Activated CD4-positive, alpha-beta T cell treated with anti-CD3 and anti-CD28 coated beads, Interleukin-2, amount 10 ng/mL, durations not matched to agents 24 days and 14 days (primary cell): ENCODE data around the gene HOXA10. TPM values are rescaled to one million over a fixed set of nuclear protein-coding genes. Genes with fewer than 3 reads are reported as not detected.

Experiments
- DNase-seq: peaks from one replicate; pipeline ENCODE4 v3.0.0; 2022
- H3K27ac Mint-ChIP-seq: one replicate; pipeline ENCODE4 v1.8.0; 2022; ENCODE audit warnings: mild to moderate bottlenecking, mixed read lengths
- H3K27me3 Mint-ChIP-seq: one replicate; pipeline ENCODE4 v1.8.0; 2022; ENCODE audit warnings: mixed read lengths
- H3K36me3 Mint-ChIP-seq: one replicate; pipeline ENCODE4 v1.8.0; 2022; ENCODE audit warnings: low read depth, mild to moderate bottlenecking, mixed read lengths
- H3K4me1 Mint-ChIP-seq: one replicate; pipeline ENCODE4 v1.8.0; 2021; ENCODE audit warnings: mixed read lengths
- H3K4me3 Mint-ChIP-seq: one replicate; pipeline ENCODE4 v1.8.0; 2022; ENCODE audit warnings: mild to moderate bottlenecking, moderate library complexity, mixed read lengths
- H3K9me3 Mint-ChIP-seq: one replicate; pipeline ENCODE4 v1.8.0; 2021; ENCODE audit warnings: mixed read lengths
- intact Hi-C: fragments of 100-400 bp; cut with micrococcal nuclease; formaldehyde crosslinking; loops from one replicate; pipeline ENCODE4 v1.15.1; 2023
- total RNA-seq: library from RNA; stranded (reverse); gene quantifications from 2 replicates; pipeline ENCODE4 v1.2.3, GENCODE V29; 2022

The HOXA10 gene
- total RNA-seq, 1 donor from 2014 or later: not detected

DNA sequence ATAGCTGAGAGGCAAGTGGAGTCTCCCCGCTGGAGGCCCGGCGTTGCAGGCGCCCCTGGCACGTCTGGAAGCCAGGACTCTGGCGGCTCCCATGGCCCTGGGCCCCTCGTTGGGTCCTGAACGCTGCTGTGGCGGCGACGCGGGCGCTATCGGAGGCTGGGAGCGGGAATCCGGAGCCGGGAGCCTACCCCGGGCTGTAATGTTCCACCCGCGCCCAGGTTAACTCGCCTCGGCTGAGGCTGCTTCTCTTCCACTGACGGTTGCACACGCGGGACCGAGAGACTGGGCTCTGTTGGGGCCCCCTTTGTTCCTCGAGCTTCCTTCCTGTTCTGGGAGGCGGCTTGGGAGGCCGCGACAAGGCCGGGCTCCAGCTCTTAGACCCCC lies 29.3 kb downstream of the HOXA10 start:
- no peaks in the 10 kb centered on the region for H3K36me3 Mint-ChIP-seq
- no peak for DNase-seq
- H3K27me3 Mint-ChIP-seq: peaks cover 32% of the 10 kb centered on the region
- no peaks in the 10 kb centered on the region for H3K9me3 Mint-ChIP-seq
- H3K4me1 Mint-ChIP-seq: peaks cover 2% of the 10 kb centered on the region
- H3K4me3 Mint-ChIP-seq: no peak overlapping the region
- intact Hi-C loops: no loop called here
- H3K27ac Mint-ChIP-seq: no peak overlapping the region

DNA sequence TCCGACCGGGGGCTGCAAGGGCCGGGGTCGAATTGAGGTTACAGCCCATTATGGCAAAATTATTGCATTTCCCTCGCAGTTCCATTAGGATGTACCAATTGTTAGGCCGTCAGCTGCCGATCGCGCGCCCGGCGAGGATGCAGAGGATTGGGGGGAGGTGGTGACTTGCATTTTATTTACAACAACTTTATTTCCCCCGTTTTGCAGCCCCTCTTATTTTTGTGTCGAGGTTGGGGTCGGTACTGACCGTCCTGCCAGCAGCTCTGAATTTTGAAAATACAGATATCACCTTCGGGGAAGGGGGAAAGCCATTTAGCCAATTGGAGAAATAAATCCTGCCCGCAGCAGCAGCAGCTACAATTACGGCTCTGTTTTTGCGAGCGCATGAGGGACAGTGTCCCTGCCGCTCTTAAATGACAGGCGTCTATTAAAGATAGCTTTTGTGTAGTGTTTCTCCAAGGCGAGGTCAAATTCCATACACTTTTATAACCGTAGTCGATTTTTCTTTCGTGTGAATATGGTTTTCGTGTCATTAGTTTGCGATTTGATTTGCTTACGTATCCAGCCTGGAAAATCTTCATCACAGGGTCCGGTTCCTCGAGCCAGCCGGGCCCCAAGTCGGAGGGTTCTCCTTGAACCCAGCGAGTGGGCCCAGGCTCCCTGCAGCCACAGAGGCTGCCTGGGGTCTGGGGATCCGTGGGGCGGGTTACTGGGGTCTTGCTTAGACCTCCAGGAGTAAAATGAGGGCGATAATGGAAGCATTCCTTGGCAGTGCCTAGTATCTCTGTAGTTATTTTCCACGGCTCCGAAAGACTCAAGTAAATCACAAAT lies 30.0 kb downstream of the HOXA10 start:
- Mint-ChIP-seq H3K27ac (no peak overlapping the region), H3K27me3 (peaks cover 27% of the 10 kb centered on the region)

DNA sequence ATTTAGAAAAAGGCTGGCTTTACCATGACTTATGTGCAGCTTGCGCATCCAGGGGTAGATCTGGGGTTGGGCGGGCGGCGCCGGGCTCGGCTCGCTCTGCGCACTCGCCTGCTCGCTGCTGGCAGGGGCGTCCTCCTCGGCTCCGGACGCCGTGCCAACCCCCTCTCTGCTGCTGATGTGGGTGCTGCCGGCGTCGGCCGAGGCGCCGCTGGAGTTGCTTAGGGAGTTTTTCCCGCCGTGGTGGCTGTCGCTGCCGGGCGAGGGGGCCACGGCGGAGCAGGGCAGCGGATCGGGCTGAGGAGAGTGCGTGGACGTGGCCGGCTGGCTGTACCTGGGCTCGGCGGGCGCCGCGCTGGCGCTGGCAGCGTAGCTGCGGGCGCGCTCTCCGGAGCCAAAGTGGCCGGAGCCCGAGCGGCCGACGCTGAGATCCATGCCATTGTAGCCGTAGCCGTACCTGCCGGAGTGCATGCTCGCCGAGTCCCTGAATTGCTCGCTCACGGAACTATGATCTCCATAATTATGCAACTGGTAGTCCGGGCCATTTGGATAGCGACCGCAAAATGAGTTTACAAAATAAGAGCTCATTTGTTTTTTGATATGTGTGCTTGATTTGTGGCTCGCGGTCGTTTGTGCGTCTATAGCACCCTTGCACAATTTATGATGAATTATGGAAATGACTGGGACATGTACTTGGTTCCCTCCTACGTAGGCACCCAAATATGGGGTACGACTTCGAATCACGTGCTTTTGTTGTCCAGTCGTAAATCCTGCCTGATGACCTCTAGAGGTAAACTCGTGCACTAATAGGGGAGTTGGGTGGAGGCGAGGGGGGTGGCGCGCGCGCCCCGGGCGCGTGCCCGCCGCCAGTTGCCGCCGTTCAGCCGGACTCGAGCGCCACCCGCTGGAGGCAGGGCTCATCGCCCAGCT lies 30.8 kb downstream of the HOXA10 start, which contains the start of gene HOXA5:
Gene HOXA5, minus strand, starts transcription at position 659 of the 927 bp plus-strand sequence. Its CDS starts 74 bp downstream, at position 585.
- Mint-ChIP-seq H3K4me1 (peaks cover 2% of the 10 kb centered on the region), H3K27ac (no peak within 1 kb of the TSS), H3K36me3 (no peaks in the 10 kb centered on the region), H3K4me3 (no peak within 1 kb of the TSS), H3K27me3 (peaks cover 24% of the 10 kb centered on the region), H3K9me3 (no peaks in the 10 kb centered on the region)
- DNase-seq: no peak
- intact Hi-C loops: no loop called here

More for the DNA sequence above, 30.0 kb downstream of the HOXA10 start:
- Mint-ChIP-seq H3K9me3 (no peaks in the 10 kb centered on the region), H3K4me1 (peaks cover 2% of the 10 kb centered on the region), H3K36me3 (no peaks in the 10 kb centered on the region), H3K4me3 (no peak overlapping the region)
- DNase-seq: no peak
- intact Hi-C loops: no loop called here

DNA sequence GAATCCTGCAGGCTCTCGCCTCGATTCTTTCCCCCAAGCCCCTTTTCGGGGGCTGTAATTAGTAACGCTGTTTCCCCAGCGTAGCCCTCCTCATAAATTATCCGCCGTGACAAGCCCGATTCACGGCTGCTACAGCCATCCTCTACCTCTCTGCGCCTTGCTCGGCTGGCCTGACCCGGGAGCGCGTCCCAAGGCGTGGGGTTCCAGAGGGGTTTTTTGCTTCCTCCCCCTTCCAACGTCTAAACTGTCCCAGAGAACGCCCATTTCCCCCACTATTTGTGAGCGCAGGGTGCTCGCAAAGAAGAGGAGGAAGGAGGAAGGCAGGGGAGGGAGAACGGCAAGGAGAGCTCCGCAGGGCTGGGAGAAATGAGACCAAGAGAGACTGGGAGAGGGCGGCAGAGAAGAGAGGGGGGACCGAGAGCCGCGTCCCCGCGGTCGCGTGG lies 31.5 kb downstream of the HOXA10 start:
- Mint-ChIP-seq H3K4me3 (no peak overlapping the region), H3K4me1 (no peaks in the 10 kb centered on the region), H3K27ac (no peak overlapping the region), H3K36me3 (no peaks in the 10 kb centered on the region), H3K27me3 (peaks cover 25% of the 10 kb centered on the region), H3K9me3 (no peaks in the 10 kb centered on the region)
- intact Hi-C loops: no loop called here
- DNase-seq: no peak

DNA sequence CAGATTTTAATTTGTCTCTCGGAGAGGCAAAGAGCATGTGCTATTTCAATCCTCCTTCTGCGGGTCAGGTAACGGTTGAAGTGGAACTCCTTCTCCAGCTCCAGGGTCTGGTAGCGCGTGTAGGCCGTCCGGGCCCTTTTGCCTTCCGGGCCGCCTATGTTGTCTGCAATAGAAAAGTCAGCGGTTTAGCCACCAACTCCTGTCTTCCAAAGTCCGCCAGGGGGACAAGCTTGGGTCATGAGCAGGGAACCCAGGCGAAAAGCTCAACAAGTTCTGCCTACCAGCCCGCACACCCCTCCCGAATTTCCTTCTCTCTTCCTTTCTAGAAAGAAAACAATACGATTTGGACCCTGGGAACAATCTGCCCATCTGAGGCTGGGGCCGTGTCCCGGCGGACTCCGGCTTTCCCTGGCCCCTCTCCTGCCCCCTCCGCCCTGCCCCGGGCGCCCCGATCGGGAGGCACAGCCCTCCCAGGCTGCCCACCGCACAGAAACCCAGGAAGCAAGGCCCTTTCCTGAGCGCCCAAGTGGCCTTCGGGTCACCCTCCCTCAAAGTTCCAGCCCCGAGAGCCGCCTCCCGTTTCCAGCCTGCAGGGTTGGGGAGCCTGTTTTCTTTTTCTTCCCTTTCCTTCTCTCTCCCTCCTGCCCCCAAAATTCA lies 32.1 kb downstream of the HOXA10 start:
- intact Hi-C loops: no loop called here
- no peak overlapping the region for H3K27ac Mint-ChIP-seq
- DNase-seq: no peak
- H3K9me3 Mint-ChIP-seq: no peaks in the 10 kb centered on the region
- no peak overlapping the region for H3K4me3 Mint-ChIP-seq
- no peaks in the 10 kb centered on the region for H3K4me1 Mint-ChIP-seq
- no peaks in the 10 kb centered on the region for H3K36me3 Mint-ChIP-seq
- peaks cover 26% of the 10 kb centered on the region for H3K27me3 Mint-ChIP-seq

DNA sequence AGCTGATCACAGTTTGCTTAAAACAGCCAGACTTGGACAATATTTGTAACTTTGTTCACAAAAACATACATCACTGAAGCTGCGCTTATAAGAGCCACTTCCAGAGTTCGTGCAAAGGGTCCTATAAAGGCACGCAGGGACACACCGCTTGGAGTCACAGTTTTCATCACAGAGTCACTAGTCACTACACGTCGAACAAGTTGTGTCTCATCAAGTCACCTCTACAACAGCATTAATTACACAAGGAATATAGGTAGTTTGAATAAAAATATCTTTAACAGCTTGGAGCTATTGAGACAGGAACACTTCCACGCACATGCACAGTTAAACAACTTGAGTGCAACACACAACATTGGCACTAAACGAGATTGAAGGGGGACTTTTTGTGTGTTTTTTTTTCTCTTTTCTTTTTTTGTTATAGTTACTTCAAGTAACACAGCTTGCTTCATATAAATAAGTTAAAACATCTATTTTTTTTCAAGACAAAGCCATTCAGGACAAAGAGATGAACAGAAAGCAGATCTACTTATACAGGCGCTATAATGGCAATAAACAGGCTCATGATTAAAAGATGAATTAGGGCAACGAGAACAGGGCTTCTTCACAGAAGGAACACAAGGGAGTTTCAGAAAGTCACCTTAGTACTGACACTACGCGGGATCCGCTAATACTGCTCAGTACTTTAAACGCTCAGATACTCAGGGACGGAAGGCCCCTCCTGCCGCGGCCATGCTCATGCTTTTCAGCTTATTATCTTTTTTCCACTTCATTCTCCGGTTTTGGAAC lies 32.8 kb downstream of the HOXA10 start:
- H3K27ac Mint-ChIP-seq: no peak overlapping the region
- DNase-seq: no peak
- no peaks in the 10 kb centered on the region for H3K4me1 Mint-ChIP-seq
- H3K4me3 Mint-ChIP-seq: no peak overlapping the region
- no peaks in the 10 kb centered on the region for H3K36me3 Mint-ChIP-seq
- H3K27me3 Mint-ChIP-seq: peaks cover 23% of the 10 kb centered on the region
- intact Hi-C loops: no loop called here
- H3K9me3 Mint-ChIP-seq: no peaks in the 10 kb centered on the region

DNA sequence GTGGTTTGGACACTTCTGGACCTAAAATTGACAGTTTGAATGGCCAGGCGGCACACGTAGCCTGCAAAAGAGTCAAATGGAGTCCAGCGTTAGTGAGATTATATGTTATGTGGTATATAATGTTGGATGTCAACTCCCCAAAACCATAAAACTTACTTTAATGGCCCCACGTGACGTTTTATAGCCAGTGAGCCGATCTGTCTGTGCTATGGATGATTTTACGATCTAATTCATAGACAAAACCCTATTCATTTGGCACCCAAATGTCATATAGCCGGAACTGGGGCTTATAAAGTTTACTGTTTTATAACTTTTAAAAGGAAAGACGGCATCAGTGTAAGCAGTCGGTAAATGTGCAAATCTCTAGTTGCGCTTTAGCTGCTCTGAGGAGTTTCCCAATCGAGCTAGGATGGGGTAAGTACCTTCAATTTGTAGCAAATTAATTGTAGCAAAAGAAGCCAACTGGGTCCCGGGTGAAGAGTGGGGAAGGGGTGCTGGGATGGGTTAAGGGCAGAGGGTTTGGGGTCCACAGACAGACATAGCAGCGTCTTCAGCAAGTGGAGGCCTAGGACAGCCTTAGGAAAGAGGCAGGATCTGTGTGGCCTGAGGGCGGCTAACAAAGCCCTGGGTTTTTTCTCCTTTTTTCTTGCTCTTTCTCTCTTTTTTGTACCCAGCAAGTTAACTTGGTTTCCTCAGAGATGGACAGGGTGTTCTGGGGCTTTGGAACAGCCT lies 33.8 kb downstream of the HOXA10 start:
- Mint-ChIP-seq H3K27ac (no peak overlapping the region), H3K27me3 (peaks cover 27% of the 10 kb centered on the region), H3K36me3 (no peaks in the 10 kb centered on the region), H3K4me3 (no peak overlapping the region), H3K9me3 (no peaks in the 10 kb centered on the region), H3K4me1 (no peaks in the 10 kb centered on the region)
- no peak for DNase-seq
- intact Hi-C loops: no loop called here

DNA sequence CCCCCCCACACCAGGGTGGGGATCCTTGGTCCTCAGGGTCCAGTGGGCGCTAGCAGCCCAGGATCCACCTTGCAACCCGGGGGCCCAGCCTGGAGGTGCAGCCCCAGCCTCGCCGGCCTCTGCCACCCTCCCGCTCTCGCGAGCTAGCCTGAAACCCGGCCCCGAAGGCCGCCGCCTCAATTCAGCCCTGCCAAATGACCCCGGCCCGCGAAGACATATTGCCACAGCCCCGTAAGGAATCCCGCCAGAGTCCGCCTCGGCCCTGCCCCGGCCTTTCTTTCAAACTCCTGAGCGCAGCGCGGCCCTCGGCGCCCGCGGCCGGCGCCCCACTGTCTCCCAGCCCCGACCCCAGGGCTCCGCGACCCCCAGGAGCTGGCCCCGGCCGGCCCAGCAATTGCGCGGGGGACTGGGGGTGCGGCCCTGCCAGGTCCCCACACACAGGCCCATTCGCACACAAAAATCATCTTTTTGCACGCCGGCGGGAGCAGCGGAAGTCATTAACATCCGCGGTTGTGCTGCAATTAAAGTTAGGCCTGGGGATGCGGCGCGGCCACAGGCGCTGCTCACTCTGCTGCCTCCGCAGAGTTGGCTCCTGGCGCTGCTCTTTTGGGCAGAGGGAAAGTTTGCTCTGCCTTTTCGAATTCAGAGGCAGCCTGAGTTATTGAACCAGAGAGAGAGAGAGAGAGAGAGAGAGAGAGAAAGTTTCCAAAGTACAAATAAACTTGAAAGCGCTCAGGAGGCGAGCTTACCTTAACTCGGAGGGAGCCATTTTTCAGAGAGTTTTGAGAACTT lies 34.6 kb downstream of the HOXA10 start:
- no peak overlapping the region for H3K4me3 Mint-ChIP-seq
- H3K27me3 Mint-ChIP-seq: peaks cover 32% of the 10 kb centered on the region
- DNase-seq: no peak
- H3K4me1 Mint-ChIP-seq: peaks cover 6% of the 10 kb centered on the region
- H3K27ac Mint-ChIP-seq: no peak overlapping the region
- no peaks in the 10 kb centered on the region for H3K9me3 Mint-ChIP-seq
- no peaks in the 10 kb centered on the region for H3K36me3 Mint-ChIP-seq
- intact Hi-C loops: no loop called here

DNA sequence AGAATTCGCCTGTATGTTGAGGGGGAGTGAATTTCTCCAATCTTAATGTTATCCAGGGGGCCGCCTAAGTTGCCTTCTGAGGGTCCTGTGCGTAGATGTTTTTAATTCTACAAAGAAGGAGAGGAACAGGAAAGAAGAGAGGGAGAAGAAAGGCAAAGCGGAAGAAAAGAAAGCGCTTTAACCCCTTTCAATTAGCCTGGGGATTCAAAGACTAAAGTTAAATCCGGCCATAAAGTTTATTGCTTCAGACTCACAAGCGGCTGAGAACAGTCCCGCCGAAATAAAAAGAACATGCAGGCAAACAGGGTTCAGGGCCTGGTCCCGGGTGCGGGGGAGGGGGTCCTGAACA lies 35.2 kb downstream of the HOXA10 start:
- Mint-ChIP-seq H3K36me3 (no peaks in the 10 kb centered on the region), H3K4me3 (no peak overlapping the region), H3K9me3 (no peaks in the 10 kb centered on the region), H3K27me3 (peaks cover 34% of the 10 kb centered on the region), H3K4me1 (peaks cover 12% of the 10 kb centered on the region), H3K27ac (no peak overlapping the region)
- DNase-seq: no peak
- intact Hi-C loops: no loop called here

DNA sequence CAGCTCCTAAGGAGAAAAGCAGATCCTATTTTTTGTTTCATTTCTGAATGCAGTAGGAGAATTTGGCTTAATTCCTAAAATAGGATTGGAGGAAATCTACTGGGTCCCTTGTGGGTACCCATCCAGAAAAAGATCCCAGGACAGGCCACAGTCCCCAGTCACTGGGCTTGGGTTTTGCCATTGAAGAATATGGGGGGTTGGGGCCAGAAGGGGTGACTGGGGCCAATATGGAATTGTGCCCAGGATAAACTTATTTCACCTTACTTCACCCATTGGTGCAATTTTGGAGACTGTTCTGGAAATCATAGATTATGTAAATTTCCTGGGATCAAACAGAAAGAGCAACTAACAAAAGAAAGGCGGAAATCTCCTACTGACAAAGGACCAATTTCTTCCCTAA lies 35.6 kb downstream of the HOXA10 start:
- Mint-ChIP-seq H3K9me3 (no peaks in the 10 kb centered on the region), H3K27me3 (peaks cover 34% of the 10 kb centered on the region), H3K4me3 (no peak overlapping the region), H3K4me1 (peaks cover 14% of the 10 kb centered on the region), H3K36me3 (no peaks in the 10 kb centered on the region), H3K27ac (no peak overlapping the region)
- no peak for DNase-seq
- intact Hi-C loops: no loop called here

DNA sequence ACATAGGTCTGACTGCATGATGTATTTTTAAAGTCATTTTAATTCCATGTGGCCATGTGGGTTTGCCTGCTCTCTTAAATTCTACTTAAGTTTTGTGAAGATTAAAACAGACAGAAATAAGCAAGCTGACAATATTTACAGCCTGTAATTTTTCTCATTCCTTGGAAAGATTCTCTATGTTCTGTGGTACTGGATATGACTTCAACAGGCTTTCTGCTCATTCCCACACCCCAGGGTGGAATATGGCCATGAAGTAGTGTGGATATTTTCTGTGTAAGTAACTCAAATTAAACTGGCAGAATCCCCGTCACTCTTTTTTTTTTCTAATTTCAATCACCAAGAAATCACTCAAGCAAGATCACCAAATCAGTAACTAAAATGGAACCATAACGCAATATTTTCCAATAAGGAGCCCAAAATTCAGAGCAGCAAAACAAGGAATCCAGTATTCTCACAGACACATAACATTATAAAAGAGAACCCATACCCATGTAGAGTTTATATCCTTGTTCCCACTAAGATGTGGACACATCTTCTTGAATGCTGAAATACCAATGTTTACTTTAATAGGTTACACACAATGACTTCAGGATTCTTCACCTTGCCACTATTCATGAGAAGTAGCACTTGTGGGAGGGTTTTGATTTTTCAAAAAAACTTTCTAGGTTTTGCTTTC lies 36.3 kb downstream of the HOXA10 start:
- no peak overlapping the region for H3K27ac Mint-ChIP-seq
- no peaks in the 10 kb centered on the region for H3K36me3 Mint-ChIP-seq
- intact Hi-C loops: no loop called here
- DNase-seq: no peak
- H3K9me3 Mint-ChIP-seq: no peaks in the 10 kb centered on the region
- H3K4me1 Mint-ChIP-seq: peaks cover 14% of the 10 kb centered on the region
- H3K4me3 Mint-ChIP-seq: no peak overlapping the region
- peaks cover 39% of the 10 kb centered on the region for H3K27me3 Mint-ChIP-seq

DNA sequence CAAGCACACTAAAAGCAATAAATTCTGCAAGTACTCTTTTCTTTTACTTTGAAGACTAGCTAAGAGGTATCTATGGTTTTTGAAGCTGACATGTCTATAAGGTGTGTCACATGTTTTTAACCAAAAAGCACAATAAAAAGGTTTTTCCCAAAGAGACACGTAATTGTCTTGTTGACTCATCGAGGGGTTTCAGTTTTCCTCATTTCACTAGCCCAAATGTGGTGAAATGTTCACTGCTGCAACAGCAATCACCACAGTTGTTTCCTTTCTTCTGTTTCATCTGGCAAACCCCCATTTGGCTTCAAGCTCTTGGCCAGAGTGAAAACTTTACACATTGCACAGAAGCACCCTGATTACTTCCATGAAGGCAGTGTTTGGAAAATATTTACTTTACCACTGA lies 39.7 kb downstream of the HOXA10 start:
- Mint-ChIP-seq H3K27ac (no peak overlapping the region), H3K4me1 (peaks cover 14% of the 10 kb centered on the region), H3K4me3 (peak overlapping the region; percentile 2), H3K27me3 (peaks cover 47% of the 10 kb centered on the region), H3K36me3 (peaks cover under 1% of the 10 kb centered on the region), H3K9me3 (peaks cover 3% of the 10 kb centered on the region)
- intact Hi-C loops: loop anchor here (2.0 to 5.0 kb wide), 2 partner anchors 16 to 37 kb away; partner anchors contain the start of gene HOXA1
- peak; percentile 62 for DNase-seq
